PC-3 (cell line): ENCODE data around the gene CEP126. TPM values are rescaled to one million over a fixed set of nuclear protein-coding genes. Genes with fewer than 3 reads are reported as not detected.

ENCODE experiments used
- ATAC-seq: fragments of 200-7000 bp; cut with Tn5 transposase; 2 replicates; pipeline ENCODE4 v1.9.1; 2020; ENCODE audit warnings: mild to moderate bottlenecking, moderate library complexity
- BruUV-seq: library from RNA; stranded (reverse); fragments of 400-500 nt; replicated peaks from 2 replicates; lab custom pipeline; 2021; lab: Mats Ljungman, UMichigan
- CTCF ChIA-PET: fragments of 300-600 bp; sonication (Branson Sonifier 250); formaldehyde crosslinking; loops from one replicate; lab custom pipeline; 2022; ENCODE audit warnings: antibody characterized with exemption; lab: Charles Lee
- POLR2A ChIA-PET: fragments of 300-600 bp; sonication (Branson Sonifier 250); formaldehyde crosslinking; loops from one replicate; lab custom pipeline; 2022; ENCODE audit warnings: antibody characterized with exemption; ENCODE audit not compliant: unreplicated experiment; lab: Charles Lee
- DNase-seq: peaks from one replicate; pipeline ENCODE4 v3.0.0-alpha.2; 2015
- H2AFZ ChIP-seq: fragments of 300-600 bp; sonication (generic); 2 replicates; pipeline ENCODE4 v1.6.0; 2016; ENCODE audit warnings: antibody characterized with exemption, low read length
- H3F3A ChIP-seq: fragments of 300-600 bp; sonication (generic); one replicate; pipeline ENCODE4 v1.6.0; 2017; ENCODE audit warnings: antibody characterized with exemption, low read length, control low read depth, mild to moderate bottlenecking; ENCODE audit not compliant: unreplicated experiment
- H3K27ac ChIP-seq: fragments of 300-600 bp; sonication (generic); 2 replicates; pipeline ENCODE4 v1.5.1; 2016; ENCODE audit warnings: mild to moderate bottlenecking, low read length
- H3K27me3 ChIP-seq: fragments of 300-600 bp; sonication (generic); 2 replicates; pipeline ENCODE4 v1.6.1; 2016; ENCODE audit warnings: low read length, mixed read lengths
- H3K36me3 ChIP-seq: fragments of 300-600 bp; sonication (generic); 2 replicates; pipeline ENCODE4 v1.6.1; 2016; ENCODE audit warnings: low read depth, mixed run types, low read length, mixed read lengths
- H3K4me1 ChIP-seq: fragments of 300-600 bp; sonication (generic); 2 replicates; pipeline ENCODE4 v1.5.1; 2016; ENCODE audit warnings: low read length; ENCODE audit not compliant: insufficient read depth
- H3K4me2 ChIP-seq: fragments of 300-600 bp; sonication (generic); 2 replicates; pipeline ENCODE4 v1.6.0; 2016; ENCODE audit warnings: low read length
- H3K4me3 ChIP-seq: fragments of 300-600 bp; sonication (generic); 2 replicates; pipeline ENCODE4 v1.5.1; 2016; ENCODE audit warnings: mild to moderate bottlenecking, low read length, mixed read lengths
- H3K79me2 ChIP-seq: fragments of 300-600 bp; sonication (generic); 2 replicates; pipeline ENCODE4 v1.6.1; 2017; ENCODE audit warnings: low read length, mixed read lengths
- H3K9ac ChIP-seq: fragments of 300-600 bp; sonication (generic); 2 replicates; pipeline ENCODE4 v1.6.0; 2016; ENCODE audit warnings: mild to moderate bottlenecking, low read length
- H3K9me2 ChIP-seq: fragments of 300-600 bp; sonication (generic); replicated peaks from 2 replicates; pipeline ENCODE4 v1.6.1; 2016; ENCODE audit warnings: mixed run types, low read length, mixed read lengths
- H3K9me3 ChIP-seq: fragments of 300-600 bp; sonication (generic); 2 replicates; pipeline ENCODE4 v1.6.1; 2016; ENCODE audit warnings: low read length, mixed read lengths
- H4K20me1 ChIP-seq: fragments of 300-600 bp; sonication (generic); 2 replicates; pipeline ENCODE4 v1.6.1; 2016; ENCODE audit warnings: low read length, mixed read lengths
- CTCF ChIP-seq: fragments of 300-600 bp; sonication (generic); conservative IDR thresholded peaks from 2 replicates; pipeline ENCODE4 v1.5.1; 2017; ENCODE audit warnings: antibody characterized with exemption, low read depth, mild to moderate bottlenecking, low read length
- EZH2 ChIP-seq: fragments of 300-600 bp; sonication (generic); IDR thresholded peaks from one replicate; pipeline ENCODE4 v1.6.1; 2017; ENCODE audit warnings: antibody characterized with exemption, mild to moderate bottlenecking, low read length; ENCODE audit not compliant: unreplicated experiment
- EZH2phosphoT487 ChIP-seq: fragments of 300-600 bp; sonication (generic); IDR thresholded peaks from 2 replicates; pipeline ENCODE4 v1.6.1; 2018; ENCODE audit warnings: mild to moderate bottlenecking, antibody characterized with exemption, low read length, borderline replicate concordance
- intact Hi-C: fragments of 100-400 bp; cut with micrococcal nuclease; formaldehyde crosslinking; loops from 2 replicates; pipeline ENCODE4 v1.9.0; 2023
- total RNA-seq: library from RNA; depleted of rRNA; stranded (reverse); fragments of >200 nt; gene quantifications from 2 replicates; pipeline ENCODE4 v1.2.3, GENCODE V29; 2014; rRNA removed

The CEP126 gene
- total RNA-seq, 1 experiment from 2014 or later: 2.5 TPM

- DNase-seq (no peak), ATAC-seq (no peak)
- intact Hi-C loops: loop anchor here (1.0 kb wide), 1 partner anchor 63 kb away; the partner anchor contains the start of gene YAP1
- Histone ChIP-seq H3F3A (no peaks in the 10 kb centered on the region), H2AFZ (peak overlapping the region; percentile 97), H3K9ac (peak overlapping the region; percentile 53), H3K27me3 (no peaks in the 10 kb centered on the region), H3K36me3 (no peaks in the 10 kb centered on the region), H3K9me3 (no peaks in the 10 kb centered on the region), H4K20me1 (no peaks in the 10 kb centered on the region), H3K9me2 (no peaks in the 10 kb centered on the region), H3K4me1 (no peaks in the 10 kb centered on the region), H3K4me2 (peak overlapping the region; percentile 97), H3K79me2 (no peaks in the 10 kb centered on the region), H3K27ac (no peak overlapping the region), H3K4me3 (peak overlapping the region; percentile 78)
- BruUV-seq: TSS peak; percentile 57
- ChIA-PET POLR2A (no interaction called here), CTCF (no interaction called here)
- no peak for TF ChIP-seq CTCF
- TF ChIP-seq EZH2phosphoT487: no peak
- no peak for TF ChIP-seq EZH2
Observed at GRCh38 chr11:102046841-102047240, 132.0 kb downstream of the CEP126 start.

DNA sequence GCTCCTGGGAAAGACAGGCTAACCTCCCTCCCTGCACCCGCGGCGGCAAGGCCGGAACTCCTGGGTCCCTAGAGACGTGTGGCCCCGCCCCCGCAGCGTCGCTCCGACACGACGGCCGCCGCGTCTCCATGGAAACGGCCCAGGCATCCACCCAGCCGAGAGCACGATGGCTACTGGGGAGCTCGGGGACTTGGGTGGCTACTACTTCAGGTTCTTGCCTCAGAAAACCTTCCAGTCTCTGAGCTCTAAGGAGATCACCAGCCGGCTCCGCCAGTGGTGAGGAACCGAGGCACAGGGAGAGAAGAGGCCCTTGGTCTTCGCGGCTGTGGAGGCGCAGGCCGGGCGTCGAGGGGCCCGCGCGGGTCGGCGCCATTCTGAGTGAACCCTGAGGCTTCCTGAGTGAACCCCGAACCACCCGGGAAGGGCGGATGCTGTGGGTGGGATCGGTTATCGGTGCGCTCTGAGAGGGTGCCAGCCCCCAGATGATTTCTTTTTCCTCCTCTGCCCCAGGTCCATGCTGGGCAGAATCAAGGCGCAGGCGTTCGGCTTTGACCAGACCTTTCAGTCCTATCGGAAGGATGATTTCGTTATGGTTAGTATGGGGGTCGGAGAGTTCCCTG lies 132.6 kb downstream of the CEP126 start, which contains the start of gene CFAP300:
Gene CFAP300 (plus strand): TSS at position 133 of the 620 bp plus-strand sequence. CDS start 34 bp downstream, at position 167.
- peak; percentile 95 for ATAC-seq
- Histone ChIP-seq H3K4me1 (no peaks in the 10 kb centered on the region), H2AFZ (peak within 1 kb of the TSS; percentile 97), H3K9me3 (no peaks in the 10 kb centered on the region), H4K20me1 (no peaks in the 10 kb centered on the region), H3K27me3 (no peaks in the 10 kb centered on the region), H3K36me3 (no peaks in the 10 kb centered on the region), H3K4me2 (peak within 1 kb of the TSS; percentile 97), H3K9me2 (no peaks in the 10 kb centered on the region), H3K9ac (peak within 1 kb of the TSS; percentile 53), H3F3A (no peaks in the 10 kb centered on the region), H3K27ac (no peak within 1 kb of the TSS), H3K4me3 (peak within 1 kb of the TSS; percentile 78), H3K79me2 (no peaks in the 10 kb centered on the region)
- peak; percentile 77 for DNase-seq
- TSS peak; percentile 80 for BruUV-seq
- CTCF ChIA-PET: no interaction called here
- POLR2A ChIA-PET: no interaction called here
- intact Hi-C loops: loop anchor here (1.0 kb wide), 1 partner anchor 63 kb away; the partner anchor contains the start of gene YAP1
- TF ChIP-seq EZH2: no peak
- no peak for TF ChIP-seq EZH2phosphoT487
- TF ChIP-seq CTCF: no peak

Other genes starting within 250 kb of the CEP126 start
- gene ANGPTL5, start 1.5 kb downstream of the CEP126 start, total RNA-seq: not detected in 2 replicates
- 3.2 and 3.9 TPM in 2 replicates for gene CFAP300, start 132.4 kb downstream of the CEP126 start, total RNA-seq
- gene YAP1, start 195.4 kb downstream of the CEP126 start, total RNA-seq: 104 and 118 TPM in 2 replicates